HG03521 (cell line): ENCODE measurements around the gene CHRNA10.
"Not testable (repeated sequence)": the region's sequence is repeated elsewhere in the genome, so short reads cannot be mapped to it uniquely, and the experiment has no call there.

Experiments used
- ATAC-seq: cut with Tn5 transposase; IDR thresholded peaks from one replicate; pipeline ENCODE4 v1.9.1; 2021; ENCODE audit warnings: mild to moderate bottlenecking, moderate library complexity; ENCODE audit not compliant: unreplicated experiment

The CHRNA10 gene

GRCh38 chr11:3666023-3666530, 5.1 kb downstream of the CHRNA10 start:
- no peak for ATAC-seq

GRCh38 chr11:3665336-3666022, 5.7 kb downstream of the CHRNA10 start:
- ATAC-seq: no peak

- no peak for ATAC-seq
These were observed 7.1 kb downstream of the CHRNA10 start for GRCh38 chr11:3664032-3664630.

- ATAC-seq: no peak
These were observed 8.3 kb downstream of the CHRNA10 start for GRCh38 chr11:3662856-3663255.

GRCh38 chr11:3660960-3661359, 10.2 kb downstream of the CHRNA10 start:
- ATAC-seq: no peak

- ATAC-seq: no peak
These were observed 11.3 kb downstream of the CHRNA10 start for GRCh38 chr11:3659595-3660515.

GRCh38 chr11:3658252-3658651, 12.9 kb downstream of the CHRNA10 start:
- ATAC-seq: no peak

- ATAC-seq: not testable (repeated sequence)
These were observed 13.9 kb downstream of the CHRNA10 start for GRCh38 chr11:3657331-3657730.

GRCh38 chr11:3655547-3655946, 15.6 kb downstream of the CHRNA10 start:
- no peak for ATAC-seq

- ATAC-seq: not testable (repeated sequence)
These were observed 18.7 kb downstream of the CHRNA10 start for GRCh38 chr11:3652514-3652913.

- ATAC-seq: not testable (repeated sequence)
These were observed 21.8 kb downstream of the CHRNA10 start for GRCh38 chr11:3649374-3649773.

- ATAC-seq: not testable (repeated sequence)
These were observed 22.3 kb downstream of the CHRNA10 start for GRCh38 chr11:3648843-3649242.

GRCh38 chr11:3645552-3645951, 25.6 kb downstream of the CHRNA10 start:
- ATAC-seq: no peak

GRCh38 chr11:3644817-3645235, 26.4 kb downstream of the CHRNA10 start, which contains the start of gene ART1:
Gene ART1 (plus strand): TSS chr11:3645128. CDS start chr11:3659214, 14,086 bp downstream.
- no peak for ATAC-seq

GRCh38 chr11:3643102-3643546, 28.1 kb downstream of the CHRNA10 start:
- not testable (repeated sequence) for ATAC-seq

GRCh38 chr11:3642071-3642951, 28.9 kb downstream of the CHRNA10 start:
- ATAC-seq: no peak

GRCh38 chr11:3641701-3642070, 29.5 kb downstream of the CHRNA10 start, which contains the start of gene ART5:
Gene ART5 (minus strand): TSS chr11:3641992. CDS start chr11:3641862, 130 bp downstream.
- ATAC-seq: no peak

- no peak for ATAC-seq
These were observed 30.0 kb downstream of the CHRNA10 start for GRCh38 chr11:3641191-3641590.

- ATAC-seq: no peak
These were observed 31.3 kb downstream of the CHRNA10 start for GRCh38 chr11:3639841-3640240.

GRCh38 chr11:3638513-3638912, 32.7 kb downstream of the CHRNA10 start:
- no peak for ATAC-seq
